B cell (primary cell): Measurements from ENCODE around the gene CPN1. TPM values are rescaled to one million over a fixed set of nuclear protein-coding genes. Genes with fewer than 3 reads are reported as not detected.

ENCODE experiments used
- ATAC-seq: fragments of 200-7000 bp; cut with Tn5 transposase; one replicate; pipeline ENCODE4 v1.10.0; 2021; ENCODE audit warnings: low read depth, mild to moderate bottlenecking, moderate number of reproducible peaks, moderate library complexity
- CTCF ChIA-PET: fragments of 350-600 bp; sonication (Branson Sonifier 250); formaldehyde crosslinking; loops from one replicate; lab custom pipeline; 2021; ENCODE audit warnings: antibody characterized with exemption, inconsistent platforms; lab: Charles Lee
- POLR2A ChIA-PET: fragments of 350-600 bp; sonication (Branson Sonifier 250); formaldehyde crosslinking; loops from one replicate; lab custom pipeline; 2021; ENCODE audit warnings: antibody characterized with exemption; lab: Charles Lee
- DNase-seq: peaks from one replicate; pipeline ENCODE4 v3.0.0; 2013
- H2AFZ ChIP-seq: 2 replicates; pipeline ENCODE4 v1.6.1; 2012; ENCODE audit warnings: mild to moderate bottlenecking, low read depth, low read length; ENCODE audit not compliant: insufficient read depth, poor library complexity, severe bottlenecking
- H3K27ac ChIP-seq, 2 donors: 1 replicate in 1 of 2; 2 replicates in 1 of 2; pipeline ENCODE4 v1.5.1; 2012 to 2013; ENCODE audit warnings: low read length in 2 of 2, mild to moderate bottlenecking in 2 of 2, moderate library complexity in 1 of 2
- H3K27me3 ChIP-seq, 4 experiments: fragments of 200-600 bp in 1 of 4; sonication (generic) in 1 of 4; replicated peaks in 1 of 4; 1 replicate in 2 of 4; 2 replicates in 2 of 4; pipeline versions ENCODE4 v1.6.1 to v1.7.0; 2013 to 2016; ENCODE audit warnings: low read length in 3 of 4, mild to moderate bottlenecking in 2 of 4, mixed read lengths in 1 of 4, moderate library complexity in 1 of 4; ENCODE audit not compliant: insufficient read depth in 4 of 4, control insufficient read depth in 3 of 4; ENCODE audit errors: control extremely low read depth in 1 of 4
- H3K36me3 ChIP-seq, 2 experiments: replicated peaks in 1 of 2; 1 replicate in 1 of 2; 2 replicates in 1 of 2; pipeline versions ENCODE4 v1.6.1 to v1.7.1; 2013; ENCODE audit warnings: low read length in 1 of 2; ENCODE audit not compliant: insufficient read depth in 2 of 2, control insufficient read depth in 1 of 2; ENCODE audit errors: control extremely low read depth in 1 of 2, extremely low read depth in 1 of 2
- H3K4me1 ChIP-seq, 2 donors: fragments of 200-600 bp in 1 of 2; sonication (generic) in 1 of 2; 1 replicate in 1 of 2; 2 replicates in 1 of 2; pipeline versions ENCODE4 v1.5.1 to v1.6.1; 2013 to 2017; ENCODE audit warnings: low read length in 2 of 2; ENCODE audit not compliant: control insufficient read depth in 2 of 2, insufficient read depth in 2 of 2
- H3K4me2 ChIP-seq: replicated peaks from 2 replicates; pipeline ENCODE3; 2012; ENCODE audit warnings: mild to moderate bottlenecking, low read depth, low read length; ENCODE audit not compliant: poor library complexity, severe bottlenecking
- H3K4me3 ChIP-seq, 5 experiments: fragments of 200-600 bp in 1 of 5; sonication (generic) in 1 of 5; 1 replicate in 3 of 5; 2 replicates in 2 of 5; pipeline versions ENCODE4 v1.5.1 to v1.7.0; 2011 to 2016; ENCODE audit warnings: low read length in 4 of 5, mild to moderate bottlenecking in 4 of 5, low read depth in 2 of 5, control low read depth in 1 of 5, moderate library complexity in 1 of 5; ENCODE audit not compliant: insufficient read depth in 1 of 5; ENCODE audit errors: control extremely low read depth in 1 of 5, extremely low read depth in 1 of 5
- H3K79me2 ChIP-seq: fragments of 200-600 bp; sonication (generic); one replicate; pipeline ENCODE4 v1.6.0; 2016; ENCODE audit warnings: low read length; ENCODE audit not compliant: control insufficient read depth, insufficient read depth
- H3K9ac ChIP-seq: fragments of 200-600 bp; sonication (generic); 2 replicates; pipeline ENCODE4 v1.6.1; 2017; ENCODE audit warnings: mild to moderate bottlenecking, low read length, moderate library complexity
- H3K9me3 ChIP-seq, 3 donors: one replicate each; pipeline versions ENCODE4 v1.6.1 to v1.7.1; 2013; ENCODE audit warnings: low read length in 2 of 3; ENCODE audit not compliant: control insufficient read depth in 2 of 3, insufficient read depth in 1 of 3; ENCODE audit errors: control extremely low read depth in 1 of 3
- H4K20me1 ChIP-seq: 2 replicates; pipeline ENCODE4 v1.6.0; 2012; ENCODE audit warnings: mild to moderate bottlenecking, low read length; ENCODE audit not compliant: insufficient read depth, control insufficient read depth, poor library complexity, severe bottlenecking
- H3K27ac Mint-ChIP-seq: one replicate; pipeline ENCODE4 v1.8.0; 2021; ENCODE audit warnings: mixed read lengths
- H3K27me3 Mint-ChIP-seq: one replicate; pipeline ENCODE4 v1.8.0; 2021; ENCODE audit warnings: mixed read lengths
- H3K4me1 Mint-ChIP-seq: one replicate; pipeline ENCODE4 v1.8.0; 2021; ENCODE audit warnings: mixed read lengths
- H3K4me3 Mint-ChIP-seq: one replicate; pipeline ENCODE4 v1.8.0; 2021; ENCODE audit warnings: mixed read lengths
- H3K9me3 Mint-ChIP-seq: one replicate; pipeline ENCODE4 v1.8.0; 2022; ENCODE audit warnings: mixed read lengths; ENCODE audit not compliant: insufficient read depth
- CTCF ChIP-seq: fragments of 200-600 bp; IDR thresholded peaks from one replicate; pipeline ENCODE4 v1.8.0; 2022; ENCODE audit warnings: antibody characterized with exemption, mild to moderate bottlenecking
- EZH2 ChIP-seq: IDR thresholded peaks from 2 replicates; pipeline ENCODE4 v1.6.1; 2012; ENCODE audit warnings: borderline replicate concordance, low read depth, mild to moderate bottlenecking, moderate library complexity, low read length; ENCODE audit not compliant: insufficient read depth, poor library complexity, severe bottlenecking
- WGBS: methylation state at CpG from one replicate; pipeline ENCODE4 v1.1.5; 2013; ENCODE audit warnings: missing lambda C conversion rate; ENCODE audit not compliant: insufficient coverage; 5-methylcytosine and 5-hydroxymethylcytosine counted together
- intact Hi-C: fragments of 100-400 bp; cut with micrococcal nuclease; formaldehyde crosslinking; loops from one replicate; pipeline ENCODE4 v1.10.0; 2022
- polyA plus RNA-seq: library from polyadenylated mRNA; depleted of rRNA; stranded (reverse); fragments of >200 nt; gene quantifications from 2 replicates; pipeline ENCODE4 v1.2.3, GENCODE V29; 2012
- total RNA-seq, 2 donors: library from RNA; stranded (reverse); fragments of 120-200 nt in 1 of 2; gene quantifications; 1 replicate in 1 of 2; 2 replicates in 1 of 2; pipeline versions ENCODE4 v1.2.3 to v1.2.4, GENCODE V29; 2013 to 2022

Gene CPN1
- total and polyA plus RNA-seq, 2 donors (not counting 1 experiment from before 2014, with no cell fraction given) = not detected

GRCh38 chr10:100009793-100010676 lies 71.6 kb downstream of the CPN1 start, which contains the start of gene DNMBP:
Gene DNMBP (minus strand): TSS chr10:100009947. CDS start chr10:99972124, 37,823 bp downstream.
- Mint-ChIP-seq H3K27me3 (no peaks in the 10 kb centered on the region), H3K9me3 (peaks cover 2% of the 10 kb centered on the region), H3K27ac (peak within 1 kb of the TSS; percentile 94), H3K4me1 (peaks cover 72% of the 10 kb centered on the region), H3K4me3 (peak within 1 kb of the TSS; percentile 95)
- Histone ChIP-seq H3K4me2 (peak within 1 kb of the TSS; percentile 91), H3K27ac (peak within 1 kb of the TSS; percentile 55 to 78), H3K9me3 (peaks cover 0 to 4% (median 0%) of the 10 kb centered on the region in 3 donors), H3K4me1 (peaks cover 49 to 54% of the 10 kb centered on the region in 2 donors), H3K27me3 (no peaks in the 10 kb centered on the region), H2AFZ (peak within 1 kb of the TSS; percentile 85), H3K36me3 (no peaks in the 10 kb centered on the region), H4K20me1 (peaks cover 13% of the 10 kb centered on the region), H3K9ac (peak within 1 kb of the TSS; percentile 83), H3K4me3 (peak within 1 kb of the TSS; percentile 82 to 95 (median 90)), H3K79me2 (peaks cover 38% of the 10 kb centered on the region)
- intact Hi-C loops = loop anchor here (1.0 to 10.0 kb wide), 7 partner anchors 16 to 393 kb away; partner anchors contain the start of genes COX15, CUTC and ERLIN1
- TF ChIP-seq CTCF = peak; percentile 61
- no peak for TF ChIP-seq EZH2
- ATAC-seq (peak; percentile 87), DNase-seq (peak; percentile 92)
- POLR2A ChIA-PET = no interaction called here
- 1% methylated on average over 82 of the region's 86 CpGs for WGBS
- CTCF ChIA-PET = interaction anchor here (0.8 to 7.8 kb wide), 18 partner anchors 8 to 163 kb away, joined by 3 to 75 read pairs (median 10); no protein-coding TSS in a partner anchor
